Activated CD4-positive, alpha-beta T cell treated with anti-CD3 and anti-CD28 coated beads, Interleukin-2, amount 50 U/mL, for 24 hours (primary cell): Measurements from ENCODE around the gene LGALS7B.
"Not testable (repeated sequence)": the region's sequence is repeated elsewhere in the genome, so short reads cannot be mapped to it uniquely, and the experiment has no call there.

Source experiments
- DNase-seq, 2 donors: peaks; one replicate each; pipeline ENCODE4 v3.0.0-alpha.2; 2020; ENCODE audit warnings: low read depth in 1 of 2, low spot score in 1 of 2

LGALS7B gene

DNA sequence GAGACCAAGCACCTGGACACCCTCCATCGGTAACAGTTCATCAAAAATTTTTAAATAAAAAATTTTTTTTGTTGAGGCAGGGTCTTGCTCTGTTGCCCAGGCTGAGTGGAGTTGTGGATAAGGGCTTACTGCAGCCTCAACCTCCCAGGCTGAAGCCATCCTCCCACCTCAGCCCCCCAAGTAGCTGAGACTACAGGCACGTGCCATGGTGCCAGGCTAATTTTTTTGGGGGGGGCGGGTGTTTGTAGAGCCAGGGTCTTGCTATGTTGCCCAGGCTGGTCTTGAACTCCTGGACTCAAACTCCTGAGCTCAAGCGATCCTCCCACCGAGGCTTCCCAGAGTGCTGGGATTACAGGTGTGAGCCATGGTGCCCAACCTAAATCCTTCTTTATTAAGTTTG, 4.7 kb downstream of the LGALS7B start:
- DNase-seq, result no peak

DNA sequence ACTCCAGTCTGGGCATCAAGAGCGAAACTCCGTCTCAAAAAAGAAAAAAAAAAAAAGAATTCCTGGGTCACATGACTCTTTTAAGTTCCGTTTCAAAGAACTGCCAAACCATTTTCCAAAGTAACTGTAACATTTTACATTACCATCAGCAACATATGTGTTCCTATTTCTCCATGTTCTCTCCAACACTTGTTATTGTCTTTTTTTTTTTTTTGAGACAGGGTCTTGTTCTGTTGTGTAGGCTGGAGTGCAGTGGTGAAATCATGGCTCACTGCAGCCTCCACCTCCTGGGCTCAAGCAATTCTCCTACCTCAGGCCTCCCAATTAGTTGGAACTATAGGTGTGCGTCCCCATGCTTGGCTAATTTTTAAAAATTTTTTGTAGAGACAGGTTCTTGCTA, 6.5 kb downstream of the LGALS7B start:
- no peak for DNase-seq

DNA sequence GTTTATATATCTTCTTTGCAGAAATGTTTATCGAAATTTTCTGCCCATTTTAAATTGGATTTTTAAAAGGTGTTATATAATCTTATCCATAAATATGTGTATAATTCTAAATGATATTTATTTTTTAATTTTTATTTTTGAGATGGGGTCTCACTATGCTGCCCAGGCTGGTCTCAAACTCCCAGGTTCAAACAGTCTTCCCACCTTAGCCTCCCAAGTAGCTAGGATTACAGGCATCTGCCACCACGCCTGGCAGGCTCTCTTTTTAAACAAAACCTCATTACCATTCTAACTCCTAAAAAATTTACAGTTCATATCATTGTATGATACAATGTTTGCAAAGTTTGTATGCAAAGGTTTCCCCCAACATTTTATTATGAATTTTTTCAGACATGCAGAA, 7.2 kb downstream of the LGALS7B start:
- no peak for DNase-seq

DNA sequence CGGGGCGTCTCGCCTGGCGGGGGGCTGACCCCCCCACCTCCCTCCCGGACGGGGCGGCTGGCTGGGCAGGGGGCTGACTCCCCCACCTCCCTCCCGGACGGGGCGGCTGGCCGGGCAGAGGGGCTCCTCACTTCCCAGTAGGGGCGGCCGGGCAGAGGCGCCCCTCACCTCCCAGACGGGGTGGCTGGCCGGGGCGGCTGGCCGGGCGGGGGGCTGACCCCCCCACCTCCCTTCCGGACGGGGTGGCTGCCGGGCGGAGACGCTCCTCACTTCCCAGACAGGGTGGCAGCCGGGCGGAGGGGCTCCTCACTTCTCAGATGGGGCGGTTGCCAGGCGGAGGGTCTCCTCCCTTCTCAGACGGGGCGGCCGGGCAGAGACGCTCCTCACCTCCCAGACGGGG, 8.8 kb downstream of the LGALS7B start:
- DNase-seq, result not testable (repeated sequence)

DNA sequence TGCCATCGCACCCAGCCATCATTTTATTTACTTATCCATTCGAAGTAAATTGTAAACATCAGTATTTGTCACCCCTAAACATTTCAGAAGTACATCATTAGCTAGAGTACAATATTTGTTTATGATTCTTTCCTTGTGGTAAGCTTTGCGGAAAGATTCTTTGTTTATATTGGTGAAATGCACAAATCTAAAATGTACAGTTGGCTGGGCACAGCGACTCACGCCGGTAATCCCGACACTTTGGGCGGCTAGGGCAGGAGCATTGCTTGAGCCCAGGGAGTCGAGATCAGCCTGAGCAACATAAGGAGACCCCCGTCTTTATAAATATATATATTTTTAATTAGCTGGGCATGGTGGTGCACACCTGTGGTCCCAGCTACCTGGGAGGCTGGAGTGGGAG, 10.1 kb downstream of the LGALS7B start:
- no peak for DNase-seq

GRCh38 chr19:38800577-38801347, 11.8 kb downstream of the LGALS7B start:
- DNase-seq, result no peak

DNA sequence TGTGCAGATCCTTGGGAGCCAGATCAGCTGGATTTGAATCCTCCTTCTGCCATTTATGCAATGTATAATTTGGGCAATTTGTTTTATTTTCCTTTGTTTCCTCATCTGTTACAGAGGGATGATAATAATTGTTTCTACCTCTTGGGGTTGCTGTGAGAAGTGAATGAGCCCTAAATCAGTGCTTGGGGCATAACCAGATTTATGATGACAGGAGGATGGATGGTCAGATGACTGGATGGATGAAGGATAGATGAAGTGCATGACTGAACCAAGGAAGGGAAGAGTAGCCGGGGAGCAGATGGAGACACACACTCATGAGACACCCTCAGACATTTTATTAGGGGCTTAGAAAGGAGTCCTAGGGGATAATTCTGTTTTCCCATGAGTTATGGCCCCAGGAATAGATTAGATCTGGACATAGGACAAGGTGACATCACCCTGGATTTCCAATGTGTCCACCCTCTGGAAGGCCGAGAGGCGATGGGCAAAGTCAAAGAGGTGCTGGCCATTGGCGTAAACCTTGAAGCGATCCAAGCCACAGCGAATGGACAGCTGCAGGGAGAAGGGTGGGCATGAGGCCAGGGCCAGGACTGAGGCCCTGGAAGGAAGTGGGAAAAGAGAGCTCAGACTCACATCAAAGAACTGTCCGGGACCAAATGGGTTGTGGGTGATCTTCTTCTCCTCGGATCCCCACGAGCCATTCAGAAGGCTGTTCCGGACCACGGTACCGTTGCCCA, 12.5 kb downstream of the LGALS7B start:
- no peak for DNase-seq

GRCh38 chr19:38803543-38803942, 14.5 kb downstream of the LGALS7B start:
- DNase-seq, result no peak

- no peak for DNase-seq
These were observed 16.2 kb downstream of the LGALS7B start for GRCh38 chr19:38805180-38805579.

DNA sequence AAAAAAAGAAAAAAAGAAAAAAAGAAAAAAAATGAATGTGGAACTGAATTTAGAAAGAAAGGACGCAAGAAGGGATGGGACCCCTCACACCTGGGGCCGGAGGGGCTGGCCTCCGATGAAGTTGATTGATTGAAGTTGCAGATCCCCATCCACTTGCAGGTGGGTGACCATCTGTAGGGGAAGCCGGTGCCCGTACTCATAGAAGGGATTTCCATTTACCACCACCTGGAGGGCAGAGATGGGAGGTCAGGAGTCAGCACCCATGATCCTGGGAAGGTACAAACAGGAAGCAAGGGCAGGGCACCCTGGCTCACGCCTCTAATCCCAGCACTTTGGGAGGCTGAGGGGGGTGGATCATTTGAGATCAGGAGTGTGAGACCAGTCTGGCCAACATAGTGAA, 17.4 kb downstream of the LGALS7B start:
- no peak for DNase-seq

DNA sequence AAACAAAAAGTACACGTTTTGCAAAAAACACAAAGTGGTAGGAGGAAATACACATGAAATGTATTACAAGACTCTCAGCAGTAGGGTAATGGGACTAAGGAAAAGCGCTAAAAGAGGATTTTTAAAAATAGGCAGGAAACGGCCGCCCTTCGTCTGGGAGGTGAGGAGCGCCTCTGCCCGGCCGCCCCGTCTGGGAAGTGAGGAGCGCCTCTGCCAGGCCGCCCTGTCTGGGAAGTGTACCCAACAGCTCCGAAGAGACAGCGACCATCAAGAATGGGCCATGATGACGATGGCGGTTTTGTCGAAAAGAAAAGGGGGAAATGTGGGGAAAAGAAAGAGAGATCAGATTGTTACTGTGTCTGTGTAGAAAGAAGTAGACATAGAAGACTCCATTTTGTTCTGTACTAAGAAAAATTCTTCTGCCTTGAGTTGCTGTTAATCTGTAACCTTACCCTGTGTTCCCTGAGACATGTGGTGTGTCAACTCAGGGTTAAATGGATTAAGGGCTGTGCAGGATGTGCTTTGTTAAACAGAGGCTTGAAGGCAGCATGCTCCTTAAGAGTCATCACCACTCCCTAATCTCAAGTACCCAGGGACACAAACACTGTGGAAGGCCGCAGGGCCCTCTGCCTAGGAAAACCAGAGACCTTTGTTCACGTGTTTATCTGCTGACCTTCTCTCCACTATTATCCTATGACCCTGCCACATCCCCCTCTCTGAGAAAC, 18.5 kb downstream of the LGALS7B start:
- not testable (repeated sequence) for DNase-seq

DNA sequence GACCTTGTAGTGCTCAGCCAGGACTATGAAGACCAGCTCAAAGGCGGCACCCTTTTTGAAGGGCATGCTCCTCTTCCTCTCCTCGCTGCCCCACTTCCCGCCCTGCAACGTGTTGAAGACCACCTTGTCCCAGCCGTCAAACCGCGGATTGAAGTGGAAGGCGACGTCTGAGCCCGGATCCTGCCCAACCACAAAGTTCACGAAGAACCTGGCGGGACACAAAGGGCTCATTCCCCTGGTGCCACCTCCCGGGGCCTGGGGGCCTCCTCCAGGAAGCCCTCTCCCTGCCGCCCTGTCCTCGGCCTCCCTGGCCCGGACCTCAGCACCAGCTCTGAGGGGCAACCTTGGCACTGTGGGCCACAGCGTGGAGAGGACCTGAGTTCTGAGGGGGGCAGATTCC, 19.7 kb downstream of the LGALS7B start:
- DNase-seq, result no peak

DNA sequence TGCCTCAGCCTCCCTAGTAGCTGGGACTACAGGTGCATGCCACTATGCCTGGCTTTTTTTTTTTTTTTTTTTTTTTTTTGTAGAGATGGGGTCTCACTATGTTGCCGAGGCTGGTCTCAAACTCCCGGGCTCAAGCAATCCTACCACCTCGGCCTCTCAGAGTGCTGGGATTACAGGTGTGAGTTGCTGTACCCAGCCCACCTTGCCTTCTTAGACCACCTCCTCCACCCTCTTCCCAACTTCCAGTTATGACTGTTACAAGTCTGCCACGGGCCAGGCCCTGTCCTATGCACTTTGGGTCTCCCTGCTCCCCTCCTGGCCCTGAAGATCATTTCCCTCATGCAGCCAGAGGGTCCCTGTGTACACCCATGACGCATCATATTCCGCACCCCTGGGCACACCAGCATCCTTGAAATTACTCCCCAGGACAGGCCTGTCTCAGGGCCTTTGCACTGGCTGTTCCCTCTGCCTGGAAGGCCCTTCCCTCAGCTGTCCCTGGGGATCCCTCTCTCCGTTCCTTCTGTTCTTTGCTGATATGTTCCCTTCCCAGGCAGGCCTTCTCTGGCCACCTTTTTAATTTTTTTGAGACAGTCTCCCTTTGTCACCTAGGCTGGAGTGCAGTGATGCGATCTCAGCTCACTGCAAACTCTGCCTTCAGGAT, 20.7 kb downstream of the LGALS7B start:
- no peak for DNase-seq

GRCh38 chr19:38812009-38812840, 23.2 kb downstream of the LGALS7B start:
- DNase-seq, result no peak

- no peak for DNase-seq
These were observed 23.9 kb downstream of the LGALS7B start, which contains the start of gene LGALS4 for GRCh38 chr19:38812841-38813320. Gene LGALS4 (minus strand): TSS chr19:38812945. CDS start chr19:38812886, 59 bp downstream.

DNA sequence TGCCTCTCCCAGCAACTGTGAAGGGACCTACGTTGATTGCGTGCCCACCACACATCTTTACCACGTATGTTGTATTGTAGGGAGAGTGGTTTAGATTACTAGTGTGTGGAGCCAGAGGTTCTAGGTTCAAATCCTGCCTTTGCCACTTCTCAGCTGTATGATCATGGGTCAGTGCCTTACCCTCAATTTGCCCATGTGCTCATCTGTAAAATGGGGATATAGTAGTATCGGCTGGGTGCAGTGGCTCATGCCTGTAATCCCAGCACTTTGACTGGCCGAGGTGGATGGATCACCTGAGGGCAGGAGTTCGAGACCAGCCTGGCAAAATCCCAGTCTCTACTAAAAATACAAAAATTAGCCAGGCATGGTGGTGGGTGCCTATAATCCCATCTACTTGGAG, 24.3 kb downstream of the LGALS7B start:
- no peak for DNase-seq

DNA sequence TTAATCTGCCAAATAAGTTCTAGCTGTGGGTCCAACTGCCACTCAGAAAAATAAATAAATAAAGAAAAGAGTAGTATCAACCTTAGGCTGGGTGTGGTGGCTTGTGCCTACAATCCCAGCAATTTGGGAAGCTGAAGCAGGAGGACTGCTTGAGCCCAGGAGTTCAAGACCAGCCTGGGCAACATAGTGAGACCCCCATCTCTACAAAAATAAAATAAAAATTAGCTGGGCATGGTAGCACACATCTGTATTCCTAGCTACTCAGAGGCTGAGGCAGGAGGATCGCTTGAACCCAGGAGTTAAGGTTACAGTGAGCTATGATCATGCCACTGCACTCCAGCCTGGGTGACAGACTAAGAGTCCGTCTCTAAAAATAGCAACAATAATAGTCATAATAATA, 24.9 kb downstream of the LGALS7B start:
- not testable (repeated sequence) for DNase-seq

DNA sequence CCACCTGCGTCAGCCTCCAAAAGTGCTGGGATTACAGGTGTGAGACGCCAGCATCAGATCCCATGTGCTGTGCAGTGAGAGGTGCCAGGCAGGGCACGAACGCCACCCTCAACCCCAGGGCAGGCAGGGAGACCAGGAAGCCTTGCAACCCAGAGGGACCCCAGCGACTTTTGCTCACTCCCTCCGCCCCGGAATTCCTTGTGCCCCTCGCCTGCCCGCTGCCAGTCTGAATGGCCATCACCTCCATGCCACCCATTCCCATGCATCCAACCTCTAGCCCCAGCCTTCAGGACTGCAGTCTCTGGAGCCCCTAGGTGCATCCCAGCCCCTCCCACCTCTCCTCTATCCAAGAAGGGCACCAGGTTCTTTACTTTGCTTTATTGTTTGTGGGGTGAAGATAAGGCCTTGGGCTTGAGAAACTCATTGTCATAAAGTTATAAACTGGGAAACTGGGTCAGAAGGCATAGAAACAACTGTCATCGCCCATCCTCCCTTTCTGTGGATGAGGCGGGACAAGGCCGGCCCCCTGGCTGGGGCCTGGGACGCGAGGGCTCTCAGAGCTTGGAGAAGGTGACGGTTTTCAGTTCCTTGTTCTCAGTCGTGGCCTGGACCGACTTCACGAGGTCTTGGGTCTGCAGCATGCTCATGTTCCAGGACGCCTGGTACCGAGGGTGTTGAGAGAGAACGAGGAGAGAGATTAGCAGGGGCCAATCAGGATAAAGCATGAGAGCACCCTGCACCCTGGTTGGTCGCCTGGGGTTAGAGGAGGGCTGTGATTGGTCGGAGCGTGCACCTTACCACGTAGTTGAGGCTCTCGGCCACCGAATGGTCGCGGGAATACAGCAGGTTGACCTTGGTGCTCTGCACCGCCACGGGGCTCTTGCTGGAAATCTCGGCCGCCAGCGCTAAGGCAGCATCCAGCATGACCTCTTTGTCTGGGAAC, 26.3 kb downstream of the LGALS7B start:
- no peak for DNase-seq

- DNase-seq, result no peak
These were observed 27.2 kb downstream of the LGALS7B start for GRCh38 chr19:38816131-38816750.
